Astrocyte (in vitro differentiated cells and primary cell): ENCODE results near the gene RAB3A.

Experiments
- CTCF ChIP-seq: IDR thresholded peaks from 2 replicates; pipeline ENCODE4 v1.5.1; 2011; ENCODE audit warnings: low read depth, mild to moderate bottlenecking, inconsistent platforms, low read length, moderate library complexity; ENCODE audit not compliant: insufficient read depth
- EZH2 ChIP-seq: IDR thresholded peaks from 2 replicates; pipeline ENCODE4 v1.6.1; 2012; ENCODE audit warnings: mild to moderate bottlenecking, low read length, inconsistent platforms; ENCODE audit not compliant: insufficient read depth

- TF ChIP-seq EZH2 (no peak), CTCF (no peak)
Measured at GRCh38 chr19:18211683-18212082, 7.8 kb upstream of the RAB3A start.
